ENCODE measurements around the gene CNGA3.
"Not testable (repeated sequence)": the region's sequence is repeated elsewhere in the genome, so short reads cannot be mapped to it uniquely, and the experiment has no call there.

Gene CNGA3

GRCh38 chr2:98408155-98408554, 61.9 kb downstream of the CNGA3 start:
- Histone ChIP-seq H3F3A (ENCODE audit: low read depth) (no peaks in the 10 kb centered on the region), H2AFZ (ENCODE audit: low read length) (no peak overlapping the region), H3K4me3 (ENCODE audit: low read length, poor library complexity, severe bottlenecking) (no peak overlapping the region), H3K9me3 (ENCODE audit: insufficient read depth, low read depth, low read length) (no peaks in the 10 kb centered on the region), H3K36me3 (ENCODE audit: insufficient read depth, low read length) (no peaks in the 10 kb centered on the region), H3K27me3 (ENCODE audit: insufficient read depth, low read length, poor library complexity, severe bottlenecking) (no peaks in the 10 kb centered on the region), H3K9me2 (replicated peaks; ENCODE audit: low read depth, low read length) (no peaks in the 10 kb centered on the region), H3K4me2 (ENCODE audit: low read depth, low read length, poor library complexity, severe bottlenecking) (no peak overlapping the region), H4K20me1 (ENCODE audit: insufficient read depth, low read length, poor library complexity, severe bottlenecking) (no peaks in the 10 kb centered on the region), H3K9ac (ENCODE audit: low read depth, low read length, poor library complexity, severe bottlenecking) (no peak overlapping the region), H3K4me1 (ENCODE audit: insufficient read depth, low read length, poor library complexity, severe bottlenecking) (no peaks in the 10 kb centered on the region), H3K79me2 (ENCODE audit: insufficient read depth, low read length) (no peaks in the 10 kb centered on the region)
- TF ChIP-seq EZH2phosphoT487 (IDR thresholded peaks at IDR 0.05; ENCODE audit: borderline replicate concordance): no peak
- no peak for TF ChIP-seq CTCF (conservative IDR thresholded peaks at IDR 0.05; ENCODE audit: low read length)

- H3K9me2 ChIP-seq (replicated peaks; ENCODE audit: low read depth, low read length): no peaks in the 10 kb centered on the region
- H4K20me1 ChIP-seq (ENCODE audit: insufficient read depth, low read length, poor library complexity, severe bottlenecking): no peaks in the 10 kb centered on the region
- no peak overlapping the region for H3K9ac ChIP-seq (ENCODE audit: low read depth, low read length, poor library complexity, severe bottlenecking)
- no peak overlapping the region for H3K4me2 ChIP-seq (ENCODE audit: low read depth, low read length, poor library complexity, severe bottlenecking)
- H3K9me3 ChIP-seq (ENCODE audit: insufficient read depth, low read depth, low read length): 0 out of 2 replicates have a peak, but pooled peaks cover 3% of the 10 kb centered on the region
- no peaks in the 10 kb centered on the region for H3F3A ChIP-seq (ENCODE audit: low read depth)
- no peaks in the 10 kb centered on the region for H3K4me1 ChIP-seq (ENCODE audit: insufficient read depth, low read length, poor library complexity, severe bottlenecking)
- no peak overlapping the region for H3K4me3 ChIP-seq (ENCODE audit: low read length, poor library complexity, severe bottlenecking)
- no peak overlapping the region for H2AFZ ChIP-seq (ENCODE audit: low read length)
- H3K36me3 ChIP-seq (ENCODE audit: insufficient read depth, low read length): no peaks in the 10 kb centered on the region
- H3K79me2 ChIP-seq (ENCODE audit: insufficient read depth, low read length): no peaks in the 10 kb centered on the region
- TF ChIP-seq CTCF (conservative IDR thresholded peaks at IDR 0.05; ENCODE audit: low read length): peak; percentile 80
- TF ChIP-seq EZH2phosphoT487 (IDR thresholded peaks at IDR 0.05; ENCODE audit: borderline replicate concordance): no peak
- H3K27me3 ChIP-seq (ENCODE audit: insufficient read depth, low read length, poor library complexity, severe bottlenecking): no peaks in the 10 kb centered on the region
Observed at GRCh38 chr2:98412751-98413458, 66.6 kb downstream of the CNGA3 start.

GRCh38 chr2:98414246-98414645, 68.0 kb downstream of the CNGA3 start:
- H3K9me3 ChIP-seq (ENCODE audit: insufficient read depth, low read depth, low read length); H4K20me1 ChIP-seq (ENCODE audit: insufficient read depth, low read length, poor library complexity, severe bottlenecking); H3K36me3 ChIP-seq (ENCODE audit: insufficient read depth, low read length); H3K79me2 ChIP-seq (ENCODE audit: insufficient read depth, low read length); H2AFZ ChIP-seq (ENCODE audit: low read length); H3K27me3 ChIP-seq (ENCODE audit: insufficient read depth, low read length, poor library complexity, severe bottlenecking); H3K4me3 ChIP-seq (ENCODE audit: low read length, poor library complexity, severe bottlenecking); H3K9ac ChIP-seq (ENCODE audit: low read depth, low read length, poor library complexity, severe bottlenecking); H3K4me2 ChIP-seq (ENCODE audit: low read depth, low read length, poor library complexity, severe bottlenecking); H3K4me1 ChIP-seq (ENCODE audit: insufficient read depth, low read length, poor library complexity, severe bottlenecking); H3F3A ChIP-seq (ENCODE audit: low read depth); H3K9me2 ChIP-seq (replicated peaks; ENCODE audit: low read depth, low read length): not testable (repeated sequence)

- not testable (repeated sequence) for H3K27me3 ChIP-seq (ENCODE audit: insufficient read depth, low read length, poor library complexity, severe bottlenecking); H3K9me2 ChIP-seq (replicated peaks; ENCODE audit: low read depth, low read length); H4K20me1 ChIP-seq (ENCODE audit: insufficient read depth, low read length, poor library complexity, severe bottlenecking); H3F3A ChIP-seq (ENCODE audit: low read depth); H3K4me1 ChIP-seq (ENCODE audit: insufficient read depth, low read length, poor library complexity, severe bottlenecking); H3K9ac ChIP-seq (ENCODE audit: low read depth, low read length, poor library complexity, severe bottlenecking); H3K36me3 ChIP-seq (ENCODE audit: insufficient read depth, low read length); H3K9me3 ChIP-seq (ENCODE audit: insufficient read depth, low read depth, low read length); H3K4me2 ChIP-seq (ENCODE audit: low read depth, low read length, poor library complexity, severe bottlenecking); H3K79me2 ChIP-seq (ENCODE audit: insufficient read depth, low read length); H3K4me3 ChIP-seq (ENCODE audit: low read length, poor library complexity, severe bottlenecking); H2AFZ ChIP-seq (ENCODE audit: low read length)
Observed at GRCh38 chr2:98415719-98416248, 69.5 kb downstream of the CNGA3 start.
